HepG2 (cell line): ENCODE data around the gene EIF1. TPM values are rescaled to one million over a fixed set of nuclear protein-coding genes. Genes with fewer than 3 reads are reported as not detected.

Experiments
- ATAC-seq: fragments of 200-7000 bp; cut with Tn5 transposase; 3 replicates; pipeline ENCODE4 v1.9.1; 2020; ENCODE audit warnings: mild to moderate bottlenecking, moderate library complexity
- BruUV-seq: library from RNA; stranded (reverse); fragments of 400-500 nt; replicated peaks from 2 replicates; lab custom pipeline; 2021; lab: Mats Ljungman, UMichigan
- CTCF ChIA-PET: fragments of 300-600 bp; formaldehyde crosslinking; extraction: SDS; loops from one replicate; lab custom pipeline; 2021; ENCODE audit warnings: low total read pairs, inconsistent platforms, low intra/inter-chr PET ratio; lab: Yijun Ruan, JAX
- POLR2A ChIA-PET: fragments of 350-600 bp; sonication (Branson Sonifier 250); formaldehyde crosslinking; loops from one replicate; lab custom pipeline; 2020; ENCODE audit warnings: antibody characterized with exemption, inconsistent platforms; lab: Yijun Ruan, JAX
- DNase-seq: peaks from one replicate; pipeline ENCODE4 v3.0.0-alpha.2; 2015; ENCODE audit warnings: low spot score
- FAIRE-seq: peaks from 3 replicates; lab custom pipeline; 2011; peaks lifted over from hg19 to GRCh38; lab: Jason Lieb, UNC
- H2AFZ ChIP-seq: one replicate; pipeline ENCODE4 v1.6.1; 2011; ENCODE audit warnings: low read length, inconsistent platforms
- H3K27ac ChIP-seq: fragments of 300-600 bp; 3 replicates; pipeline ENCODE4 v1.8.0; 2011; ENCODE audit warnings: mixed run types, mild to moderate bottlenecking, mixed read lengths, low read length, inconsistent platforms; ENCODE audit not compliant: insufficient read depth; ENCODE audit errors: extremely low read length
- H3K27me3 ChIP-seq, 2 experiments: fragments of 200-600 bp in 1 of 2; 2 replicates in 1 of 2; 3 replicates in 1 of 2; pipeline versions ENCODE4 v1.6.0 to v1.8.0; 2011; ENCODE audit warnings: low read length in 2 of 2, mild to moderate bottlenecking in 2 of 2, moderate library complexity in 2 of 2, inconsistent platforms in 1 of 2; ENCODE audit not compliant: insufficient read depth in 2 of 2, control insufficient read depth in 1 of 2
- H3K36me3 ChIP-seq, 2 experiments: fragments of 200-600 bp in 1 of 2; replicated peaks in 1 of 2; 2 replicates in 1 of 2; 3 replicates in 1 of 2; pipeline versions ENCODE4 v1.5.1 to v1.8.0; 2011; ENCODE audit warnings: low read length in 2 of 2, inconsistent platforms in 1 of 2; ENCODE audit not compliant: insufficient read depth in 2 of 2, control insufficient read depth in 1 of 2
- H3K4me1 ChIP-seq: 2 replicates; pipeline ENCODE4 v1.5.1; 2012; ENCODE audit warnings: low read length, inconsistent platforms; ENCODE audit not compliant: insufficient read depth
- H3K4me2 ChIP-seq: 2 replicates; pipeline ENCODE4 v1.6.0; 2011; ENCODE audit warnings: low read depth, low read length, inconsistent platforms
- H3K4me3 ChIP-seq, 3 experiments: fragments of 200-600 bp in 1 of 3; sonication (generic), shearing (Covaris generic) in 1 of 3; replicated peaks in 1 of 3; 2 replicates each; pipeline ENCODE4 v1.5.1; 2011 to 2016; ENCODE audit warnings: low read length in 3 of 3, inconsistent platforms in 2 of 3, low read depth in 2 of 3, mild to moderate bottlenecking in 2 of 3, control low read depth in 1 of 3, mixed read lengths in 1 of 3; ENCODE audit not compliant: insufficient read depth in 1 of 3
- H3K79me2 ChIP-seq: one replicate; pipeline ENCODE4 v1.6.1; 2011; ENCODE audit warnings: low read length, inconsistent platforms; ENCODE audit not compliant: insufficient read depth
- H3K9ac ChIP-seq: 2 replicates; pipeline ENCODE4 v1.6.0; 2011; ENCODE audit warnings: mild to moderate bottlenecking, low read depth, low read length, inconsistent platforms; ENCODE audit not compliant: insufficient read depth
- H3K9me3 ChIP-seq: 2 replicates; pipeline ENCODE4 v1.5.1; 2012; ENCODE audit warnings: mild to moderate bottlenecking, low read length
- H4K20me1 ChIP-seq: 2 replicates; pipeline ENCODE4 v1.6.0; 2011; ENCODE audit warnings: inconsistent platforms, mild to moderate bottlenecking, low read length, moderate library complexity; ENCODE audit not compliant: insufficient read depth
- ZKSCAN8 ChIP-seq: IDR thresholded peaks from 2 replicates; pipeline ENCODE4 v1.6.1; 2016; ENCODE audit warnings: borderline replicate concordance, missing genetic modification reagents, missing compliant biosample characterization
- ZNF3 ChIP-seq: IDR thresholded peaks from 2 replicates; pipeline ENCODE4 v1.7.0; 2017; ENCODE audit warnings: inconsistent platforms
- ZNF646 ChIP-seq: sonication (generic); formaldehyde crosslinking; IDR thresholded peaks from 2 replicates; pipeline ENCODE4 v1.9.0; 2021; ENCODE audit warnings: mild to moderate bottlenecking, missing genetic modification reagents
- ZNF773 ChIP-seq: sonication (generic); formaldehyde crosslinking; IDR thresholded peaks from 2 replicates; pipeline ENCODE4 v1.4.0; 2020; ENCODE audit warnings: missing genetic modification reagents, borderline replicate concordance
- WGBS: methylation state at CpG from one replicate; pipeline ENCODE4 v1.1.6; 2017; ENCODE audit warnings: low lambda C conversion rate; 5-methylcytosine and 5-hydroxymethylcytosine counted together
- in situ Hi-C: cut with HindIII; loops from 2 replicates; pipeline ENCODE4 v1.10.0; 2017; ENCODE audit warnings: low pct_unique_long_range_greater_than_20kb; ENCODE audit not compliant: extremely low pct_ligation_motif_present
- intact Hi-C: fragments of 100-400 bp; cut with micrococcal nuclease; formaldehyde crosslinking; loops from one replicate; pipeline ENCODE4 v1.10.0; 2022; ENCODE audit not compliant: unreplicated experiment
- polyA plus RNA-seq, 8 experiments: library from polyadenylated mRNA; depleted of rRNA in 3 of 8; stranded (reverse) in 7 of 8; unstranded in 1 of 8; fragments of >200 nt; fragmentation: Illumina TruSeq in 4 of 8; extraction: Trizol in 4 of 8; gene quantifications; 2 replicates each; pipeline versions ENCODE4 v1.2.1 to v1.2.3, GENCODE V29; 2011 to 2016; ENCODE audit warnings: low read depth in 4 of 8, missing spikeins in 1 of 8, mixed read lengths in 1 of 8; ENCODE audit not compliant: insufficient read depth in 1 of 8
- total RNA-seq, 5 experiments: library from RNA; depleted of rRNA; stranded (reverse); fragments of >200 nt; fragmentation: Illumina TruSeq; extraction: Trizol; gene quantifications; 2 replicates each; pipeline ENCODE4 v1.2.3, GENCODE V29; 2016; ENCODE audit warnings: low read depth in 1 of 5

EIF1 gene
- total and polyA plus RNA-seq, 2 of the 13 experiments (the other 11 are each of a cell fraction or from before 2014, with no cell fraction given), result 147 to 517 TPM

DNA sequence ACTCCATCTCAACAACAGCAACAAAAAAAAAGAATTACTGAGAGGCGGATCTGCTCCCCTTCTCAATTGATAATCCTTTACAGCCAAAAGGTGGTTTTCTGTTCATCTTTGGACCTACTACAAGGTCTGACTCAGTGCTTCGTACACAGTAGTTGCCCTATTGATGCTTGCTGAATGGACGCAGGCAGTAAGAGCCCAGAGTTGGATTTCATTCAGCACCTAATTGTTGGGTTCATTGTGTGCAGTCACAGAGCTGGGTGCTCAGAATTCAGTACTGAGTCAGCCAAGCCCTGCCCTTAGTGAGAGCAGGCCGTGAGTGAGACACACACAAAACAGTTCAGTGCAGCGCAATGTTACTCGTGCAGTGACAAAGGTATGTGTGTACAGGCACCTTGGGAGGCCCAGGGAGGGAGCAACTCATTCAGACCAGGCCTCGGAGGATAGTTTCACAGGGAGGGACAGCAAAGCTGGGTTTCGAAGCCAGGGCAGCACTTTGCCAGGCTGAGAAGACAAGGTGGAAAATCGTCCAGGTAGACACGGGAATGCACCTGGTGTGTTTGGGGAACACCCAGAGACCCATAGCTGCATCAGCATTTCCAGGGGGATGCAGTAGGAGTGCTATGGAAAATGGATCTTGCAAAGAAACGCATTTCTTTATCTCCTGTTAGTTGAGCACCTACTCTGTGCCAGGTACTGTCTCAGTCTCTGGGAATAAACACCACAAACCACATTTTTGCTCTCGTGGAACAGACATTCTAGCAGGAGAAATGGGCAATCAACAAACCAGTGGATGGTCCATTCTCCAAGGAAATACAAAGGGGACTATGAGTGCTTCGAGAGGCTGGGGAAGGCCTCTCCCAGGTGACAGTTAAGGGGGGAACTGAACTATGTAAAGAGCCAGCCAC is 46.2 kb upstream of the EIF1 start:
- H4K20me1 ChIP-seq, result no peaks in the 10 kb centered on the region
- in situ Hi-C loops, result no loop called here
- TF ChIP-seq ZKSCAN8 (peak; percentile 62; the same call in 1 of the 2 replicates), ZNF773 (no peak), ZNF646 (CRISPR knock-in tag) (0 out of 2 replicates have a peak, but pooled peaks have one; percentile 29), ZNF3 (CRISPR knock-in tag) (peak; percentile 44; the same call in 1 of the 2 replicates)
- TF ChIP-seq, all 625 proteins: peak for 3
- Histone ChIP-seq H3K4me3 (no peak overlapping the region), H3K4me1 (peaks cover 21% of the 10 kb centered on the region), H3K36me3 (no peaks in the 10 kb centered on the region), H3K9ac (no peak overlapping the region), H3K79me2 (no peaks in the 10 kb centered on the region), H3K9me3 (no peaks in the 10 kb centered on the region), H3K4me2 (no peak overlapping the region), H2AFZ (no peak overlapping the region), H3K27me3 (peaks cover 2 to 27% of the 10 kb centered on the region in 2 experiments; a peak in 3 of 5 replicates), H3K27ac (no peak overlapping the region)
- FAIRE-seq (peak; percentile 21), ATAC-seq (peak; percentile 34; the same call in 2 of the 3 replicates), DNase-seq (no peak)
- no TSS peak for BruUV-seq
- ChIA-PET POLR2A (no interaction called here), CTCF (no interaction called here)
- intact Hi-C loops, result loop anchor here (10.0 kb wide), 1 partner anchor 68 kb away; the partner anchor contains the start of gene KRT9
- 3% methylated on average over 13 of the region's 13 CpGs for WGBS
